OCI-M2 (cell line): ENCODE results near the gene ADCK2.
"Not testable (repeated sequence)": the region's sequence is repeated elsewhere in the genome, so short reads cannot be mapped to it uniquely, and the experiment has no call there.

ENCODE experiments used
- DNase-seq: peaks from one replicate; lab custom pipeline; 2025; ENCODE audit not compliant: unreplicated experiment; lab: John Stamatoyannopoulos, UW

Gene ADCK2

DNA sequence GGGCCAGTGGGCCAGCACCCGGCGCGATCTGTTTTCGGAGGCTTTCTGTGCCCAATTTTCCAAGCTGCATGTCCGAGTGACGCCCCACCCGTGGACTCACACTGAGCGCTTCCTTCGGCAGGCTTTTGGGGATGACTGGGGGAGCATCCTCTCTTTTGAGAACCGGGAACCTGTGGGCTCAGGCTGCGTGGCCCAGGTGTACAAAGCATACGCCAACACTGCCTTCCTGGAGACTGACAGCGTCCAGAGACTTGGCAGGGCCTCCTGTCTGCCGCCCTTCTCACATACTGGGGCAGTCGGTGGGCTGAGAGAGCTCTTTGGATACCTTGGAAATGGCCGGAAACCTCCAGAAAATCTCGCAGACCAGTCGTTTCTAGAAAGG lies 1.0 kb downstream of the ADCK2 start:
- DNase-seq: no peak

DNA sequence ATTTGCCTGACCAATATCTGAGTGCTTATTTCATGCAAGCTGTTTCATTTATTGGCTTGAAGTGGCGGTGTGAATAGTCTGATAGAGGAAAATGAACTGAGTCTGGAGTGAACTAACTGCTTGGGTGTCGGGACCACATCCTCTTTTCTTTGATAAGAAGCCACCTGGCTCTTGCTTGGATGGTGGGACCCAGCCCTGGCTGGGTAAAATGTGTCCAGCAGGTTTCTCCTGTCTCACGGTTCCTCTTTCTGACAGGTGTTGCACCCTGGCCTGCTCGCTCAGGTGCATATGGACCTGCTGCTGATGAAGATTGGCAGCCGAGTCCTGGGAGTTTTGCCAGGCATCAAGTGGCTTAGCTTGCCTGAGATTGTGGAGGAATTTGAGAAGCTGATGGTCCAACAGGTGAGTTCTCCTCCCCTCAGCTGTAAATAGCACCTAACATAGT lies 1.6 kb downstream of the ADCK2 start:
- DNase-seq: no peak

DNA sequence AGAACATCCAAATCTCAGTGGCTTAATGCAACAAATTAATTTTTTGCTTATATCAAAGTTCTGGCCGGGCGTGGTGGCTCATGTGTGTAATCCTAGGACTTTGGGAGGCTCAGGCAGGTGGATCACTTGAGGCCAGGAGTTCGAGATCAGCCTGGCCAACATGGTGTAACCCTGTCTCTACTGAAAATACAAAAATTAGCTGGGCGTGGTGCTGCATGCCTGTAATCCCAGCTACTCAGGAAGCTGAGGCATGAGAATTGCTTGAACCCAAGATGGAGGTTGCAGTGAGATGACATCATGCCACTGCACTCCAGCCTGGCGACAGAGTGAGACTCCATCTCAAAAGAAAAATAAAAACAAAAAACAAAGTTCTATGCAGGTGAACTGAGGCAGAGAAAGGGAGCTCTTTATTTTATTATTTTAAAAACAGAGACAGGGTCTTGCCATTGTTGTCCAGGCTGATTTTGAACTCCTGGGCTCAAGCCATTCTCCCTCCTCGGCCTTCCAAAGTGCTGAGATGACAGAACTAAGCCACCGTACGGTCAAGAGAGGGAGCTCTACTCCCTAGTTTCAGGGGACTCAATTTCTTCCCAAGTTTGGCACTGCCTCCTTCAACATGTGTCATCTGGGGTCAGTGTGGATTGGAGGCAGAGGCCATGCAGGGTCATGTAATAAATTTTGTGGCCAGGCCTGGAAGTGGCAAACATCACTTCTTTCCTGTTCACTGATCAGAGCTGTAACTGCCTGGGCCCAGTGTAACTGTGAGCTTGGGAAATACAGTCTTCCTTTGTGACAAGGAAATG lies 2.4 kb downstream of the ADCK2 start:
- DNase-seq: no peak

DNA sequence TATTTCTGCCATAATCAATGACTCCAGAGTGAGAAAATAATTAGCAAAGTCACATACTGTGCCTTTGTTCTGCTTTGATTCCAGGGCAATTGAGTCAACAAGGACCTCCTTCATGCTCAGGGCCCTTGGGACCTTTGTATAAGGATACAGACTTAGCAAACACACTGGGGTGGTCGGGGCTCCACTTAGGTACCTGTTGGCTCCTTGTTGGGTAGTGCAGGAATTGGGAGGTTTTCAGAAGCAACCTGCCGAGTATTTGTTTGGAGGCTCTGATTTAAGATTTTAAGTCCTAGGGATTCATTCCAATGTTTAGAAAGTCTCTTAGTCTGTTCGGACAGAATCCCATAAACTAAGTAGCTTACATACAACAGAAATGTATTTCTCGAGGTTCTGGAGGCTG lies 3.0 kb downstream of the ADCK2 start:
- DNase-seq: no peak

DNA sequence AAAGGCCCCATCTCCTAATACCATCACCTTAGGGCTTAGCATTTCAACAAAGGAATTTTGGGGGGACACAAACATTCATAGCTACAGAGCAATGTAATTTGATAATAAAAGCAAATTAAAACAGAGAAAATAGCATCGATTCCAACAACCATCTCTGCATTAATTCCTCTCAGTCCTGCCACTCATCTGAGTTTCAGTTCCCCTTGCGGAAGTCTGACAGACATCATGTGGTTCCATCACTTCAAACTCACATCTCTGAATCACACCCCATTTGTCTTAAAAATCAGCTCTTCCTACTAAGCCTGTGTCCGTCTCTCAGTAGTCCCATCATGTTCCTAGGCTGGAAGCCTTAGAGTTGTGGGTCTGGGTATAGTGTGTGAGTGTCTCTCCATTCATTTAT lies 3.6 kb downstream of the ADCK2 start:
- no peak for DNase-seq

DNA sequence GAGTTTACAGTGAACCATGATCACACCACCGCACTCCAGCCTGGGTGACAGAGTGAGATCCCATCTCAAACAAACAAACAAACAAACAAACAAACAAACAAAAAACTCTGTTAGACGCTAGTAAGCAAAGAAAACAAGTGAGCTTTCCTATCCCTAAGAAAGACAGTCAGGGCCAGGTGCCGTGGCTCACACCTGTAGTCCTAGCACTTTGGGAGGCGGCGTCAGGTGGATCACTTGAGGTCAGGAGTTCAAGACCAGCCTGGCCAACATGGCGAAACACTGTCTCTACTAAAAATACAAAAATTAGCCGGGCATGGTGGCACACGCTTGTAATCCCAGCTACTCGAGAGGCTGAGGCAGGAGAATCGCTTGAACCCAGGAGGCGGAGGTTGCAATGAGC lies 4.2 kb downstream of the ADCK2 start:
- not testable (repeated sequence) for DNase-seq

DNA sequence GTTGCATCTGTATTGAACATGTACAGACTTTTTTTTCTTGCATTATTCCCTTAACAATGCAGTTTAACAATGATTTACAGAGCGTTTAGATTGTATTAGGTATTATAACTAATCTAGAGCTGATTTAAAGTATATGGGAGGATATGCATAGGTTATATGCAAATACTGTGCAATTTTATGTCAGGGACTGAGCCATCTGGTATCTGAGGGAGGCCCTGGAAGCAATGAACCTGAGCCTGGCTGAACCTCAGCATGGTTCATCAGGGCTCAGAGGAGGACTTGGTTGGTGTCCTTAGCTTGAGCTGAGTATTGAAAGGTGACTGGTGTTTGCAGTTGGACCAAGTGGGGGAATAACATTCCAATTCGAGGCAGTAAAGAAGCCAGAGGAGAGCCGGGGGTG lies 4.8 kb downstream of the ADCK2 start:
- no peak for DNase-seq

DNA sequence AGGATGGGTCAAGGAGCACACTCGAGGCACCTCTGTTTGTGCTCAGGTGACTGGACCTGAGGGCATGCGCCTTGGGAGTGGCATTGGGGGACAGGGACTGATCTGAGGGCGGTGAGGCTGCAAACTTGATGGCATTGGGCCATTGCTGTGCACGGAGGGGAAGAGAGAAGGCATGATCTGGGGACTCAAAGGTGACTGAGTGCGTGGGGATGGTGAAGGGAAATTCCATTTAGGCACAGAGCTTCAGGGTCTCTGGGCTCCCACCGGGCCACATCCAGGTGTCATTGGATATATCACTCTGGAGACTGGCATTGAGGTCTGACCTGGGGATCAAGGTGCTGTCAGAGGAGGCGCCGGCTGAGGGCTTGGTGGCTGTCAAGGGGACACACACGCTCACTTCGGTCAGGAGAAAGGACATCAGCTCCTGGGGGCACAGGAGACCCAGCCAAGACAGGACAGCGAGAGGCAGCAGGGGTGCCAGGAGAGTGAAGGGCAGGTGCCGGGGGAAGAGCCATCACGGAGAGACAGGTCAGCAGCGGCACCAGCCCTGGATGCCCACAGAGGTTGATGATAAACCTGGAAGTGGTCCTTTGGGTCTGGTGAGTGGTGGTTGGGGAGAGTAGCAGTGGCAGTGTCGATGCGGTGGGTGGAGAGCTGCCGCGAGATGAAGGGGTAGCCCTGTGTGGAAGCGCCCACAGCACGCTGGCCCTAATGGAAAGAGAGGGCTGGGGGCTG lies 5.5 kb downstream of the ADCK2 start:
- DNase-seq: no peak

DNA sequence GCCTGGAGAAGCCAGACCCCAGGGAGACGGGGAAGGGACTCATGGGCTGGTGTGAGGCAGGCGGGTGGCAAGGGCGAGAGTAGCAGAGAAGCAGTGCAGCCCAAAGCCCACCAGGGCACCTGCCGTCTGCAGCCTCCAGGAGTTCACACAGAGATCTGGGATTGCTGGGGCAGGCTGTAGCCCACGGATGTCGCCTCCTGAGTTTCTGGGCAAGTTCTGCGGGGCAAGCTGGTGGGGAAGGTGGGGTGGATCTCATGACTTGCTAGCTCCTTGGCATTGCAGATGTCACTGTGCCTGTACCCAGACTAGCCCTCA lies 6.0 kb downstream of the ADCK2 start:
- no peak for DNase-seq

DNA sequence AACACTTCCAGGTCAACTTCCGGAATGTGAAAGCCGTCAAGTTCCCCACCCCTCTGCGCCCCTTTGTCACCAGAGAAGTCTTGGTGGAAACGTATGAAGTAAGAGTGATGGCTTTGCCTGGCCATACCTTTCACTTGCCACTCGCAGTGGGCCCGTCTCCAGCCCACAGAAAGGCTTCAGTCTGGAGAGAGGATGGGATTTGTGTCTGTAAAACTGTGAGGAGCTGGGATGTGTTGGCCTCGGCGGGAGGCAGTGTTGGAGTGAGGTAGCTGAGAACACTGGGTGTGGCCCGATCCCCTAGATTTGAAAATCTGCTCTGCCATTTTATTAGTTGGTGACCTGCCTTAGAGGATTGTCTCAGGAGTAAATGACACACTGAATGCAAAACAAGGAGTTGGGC lies 6.4 kb downstream of the ADCK2 start:
- no peak for DNase-seq

DNA sequence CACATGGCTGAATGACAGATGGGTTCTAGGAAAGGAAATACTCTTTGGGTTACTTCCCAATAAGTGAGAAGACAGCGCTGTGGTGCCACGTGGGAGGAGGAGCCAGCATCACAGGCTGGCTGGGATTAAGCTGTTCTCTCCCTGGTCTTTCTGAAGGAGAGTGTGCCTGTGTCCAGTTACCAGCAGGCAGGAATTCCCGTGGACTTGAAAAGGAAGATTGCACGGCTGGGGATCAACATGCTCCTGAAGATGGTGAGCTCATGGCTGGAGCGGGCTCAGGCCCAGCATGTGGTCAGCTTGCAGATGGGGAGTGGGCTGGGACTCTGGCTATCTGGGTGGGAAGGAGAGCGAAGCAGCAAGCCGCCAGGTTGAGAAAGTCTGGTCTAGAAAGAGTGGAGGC lies 8.1 kb downstream of the ADCK2 start:
- no peak for DNase-seq

DNA sequence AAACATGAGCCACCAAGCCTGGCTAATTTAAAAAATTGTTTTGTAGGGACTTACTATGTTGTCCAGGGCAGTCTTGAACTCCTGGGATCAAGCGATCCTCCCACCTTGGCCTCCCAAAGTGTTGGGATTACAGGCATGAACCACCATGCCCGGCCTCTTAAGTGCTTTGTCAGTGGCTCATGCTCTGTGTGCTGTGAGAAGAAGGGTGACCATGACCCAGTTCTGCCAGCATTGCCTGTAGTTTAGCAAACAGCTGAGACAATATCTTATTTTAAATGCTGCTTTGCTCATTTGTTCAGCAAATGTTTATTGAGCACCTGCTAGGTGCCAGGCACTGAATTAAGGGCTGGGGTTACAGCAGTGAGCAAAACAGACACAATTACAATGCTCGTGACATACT lies 9.0 kb downstream of the ADCK2 start:
- DNase-seq: no peak

DNA sequence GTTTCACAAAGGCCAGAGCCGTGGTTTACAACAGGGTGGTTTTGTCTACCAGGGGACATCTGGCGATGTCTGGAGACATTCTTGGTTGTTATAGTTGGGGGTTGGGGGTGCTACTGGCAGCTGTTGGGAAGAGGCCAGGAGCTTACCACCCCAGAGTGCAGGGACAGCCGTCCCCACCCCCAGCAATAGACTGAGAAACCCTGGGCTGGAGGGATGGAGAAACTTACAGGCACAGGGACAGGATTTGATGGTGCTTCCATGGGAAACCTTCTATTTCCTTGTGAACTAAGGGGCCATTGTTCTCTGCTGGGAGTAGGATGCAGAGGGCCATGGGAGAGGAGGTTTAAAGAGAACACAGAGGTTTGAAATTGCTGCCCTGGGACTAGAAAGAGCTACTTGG lies 10.9 kb downstream of the ADCK2 start:
- no peak for DNase-seq

DNA sequence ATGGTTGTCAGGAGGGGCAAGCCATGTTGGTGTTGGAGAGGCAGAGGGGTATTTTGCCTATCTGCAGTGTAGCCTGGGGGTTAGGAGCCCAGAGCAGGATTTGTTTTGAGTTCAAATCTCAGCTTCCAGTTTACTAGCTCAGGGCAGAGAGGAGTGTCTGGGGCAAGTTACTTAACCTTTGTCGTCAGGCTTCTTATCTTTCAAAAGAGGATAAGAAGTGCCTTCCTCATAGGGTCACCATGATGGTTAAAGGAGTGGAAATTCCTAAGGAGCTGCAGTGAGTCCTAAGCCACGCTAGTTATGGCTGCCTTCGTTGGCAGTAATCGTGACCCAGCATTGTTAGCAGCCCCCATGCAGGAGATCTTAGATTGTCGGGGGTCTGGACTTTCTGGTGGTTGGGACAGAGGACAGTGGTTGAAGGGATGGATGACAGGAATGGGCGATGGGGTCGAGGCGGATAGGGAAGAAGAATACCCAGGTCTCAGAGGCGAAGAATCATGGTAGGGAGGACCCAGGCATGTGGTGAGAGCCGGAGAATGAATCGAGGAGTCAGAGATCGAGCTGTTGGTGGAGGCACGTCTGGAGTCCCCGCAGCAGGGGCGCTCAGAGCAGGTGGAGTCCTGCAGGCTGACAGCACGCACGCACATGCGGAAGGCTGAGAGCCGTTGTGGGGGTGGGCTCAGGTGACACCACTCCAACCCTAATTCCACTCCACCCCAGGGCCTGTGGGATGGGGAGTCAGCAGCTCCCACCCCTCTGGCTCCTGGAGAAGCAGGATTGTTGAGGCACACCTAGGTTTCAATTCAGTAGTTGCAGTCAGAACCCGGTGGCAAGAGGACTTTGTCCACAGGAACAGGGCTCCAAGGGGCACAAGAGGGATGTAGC lies 11.6 kb downstream of the ADCK2 start:
- no peak for DNase-seq

DNA sequence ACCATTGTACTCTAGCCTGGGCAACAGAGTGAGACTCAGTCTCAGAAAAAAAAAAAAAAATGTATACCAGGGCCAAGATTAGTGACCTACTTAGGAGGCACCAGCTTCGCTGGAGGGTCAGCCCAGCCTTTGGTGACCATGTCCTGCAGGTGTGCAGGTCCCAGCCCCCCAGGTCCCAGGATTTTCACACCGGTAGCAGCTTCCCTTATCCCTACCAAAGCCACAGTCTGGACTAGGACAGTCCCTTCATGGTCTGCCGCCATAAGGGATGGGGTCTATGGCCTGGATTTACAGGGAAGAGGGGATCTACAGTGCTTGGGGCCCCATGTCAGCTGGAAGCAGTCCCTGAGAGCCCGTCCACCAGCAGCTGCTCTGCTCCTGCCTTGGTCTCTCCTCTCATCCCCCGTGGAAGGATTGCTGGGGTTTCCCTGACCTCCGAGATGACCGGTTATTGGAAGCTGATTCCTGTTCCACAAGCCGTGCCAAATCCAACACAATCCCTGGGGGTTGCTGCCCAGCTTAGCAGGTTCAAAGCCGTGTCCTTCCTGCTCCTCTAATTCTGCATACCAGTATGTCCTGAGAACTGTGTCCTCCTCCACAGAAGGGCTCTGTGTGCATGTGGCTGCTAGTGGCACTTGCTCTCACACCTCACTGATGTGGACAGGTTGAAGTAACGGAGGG lies 12.8 kb downstream of the ADCK2 start:
- DNase-seq: no peak

DNA sequence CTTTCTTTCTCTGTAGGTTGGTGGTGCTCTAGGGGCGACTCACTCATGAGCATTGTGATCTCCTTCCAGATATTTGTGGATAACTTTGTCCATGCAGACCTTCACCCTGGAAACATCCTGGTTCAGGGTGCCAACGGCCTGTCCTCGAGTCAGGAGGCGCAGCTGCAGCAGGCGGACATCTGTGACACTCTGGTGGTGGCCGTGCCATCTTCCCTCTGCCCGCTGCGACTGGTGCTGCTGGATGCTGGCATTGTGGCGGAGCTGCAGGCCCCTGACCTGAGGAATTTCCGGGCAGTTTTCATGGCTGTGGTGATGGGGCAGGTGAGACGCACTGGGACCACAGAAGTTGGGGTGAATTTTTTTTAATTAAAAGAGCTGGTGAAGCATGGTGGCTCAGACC lies 14.2 kb downstream of the ADCK2 start:
- DNase-seq: no peak

DNA sequence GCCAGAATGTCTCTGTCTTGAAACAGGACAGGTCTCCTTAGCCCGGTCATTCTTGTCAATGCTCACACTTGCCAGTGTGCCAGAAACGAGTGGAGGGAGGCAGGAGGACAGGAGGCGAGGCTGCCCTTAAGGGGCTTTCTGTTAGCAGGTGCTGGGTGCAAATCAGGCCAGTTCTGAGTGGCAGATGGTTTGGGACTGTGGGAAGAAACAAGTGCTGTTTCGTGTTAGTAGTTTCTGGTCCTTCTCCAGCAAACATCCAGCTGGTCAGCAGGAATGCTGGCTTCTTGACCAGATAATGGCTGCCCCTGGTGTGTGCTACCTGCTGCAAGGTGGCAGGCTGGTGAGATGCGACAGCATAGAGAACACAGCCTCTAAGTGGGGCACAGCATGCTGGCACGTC lies 15.6 kb downstream of the ADCK2 start:
- no peak for DNase-seq

DNA sequence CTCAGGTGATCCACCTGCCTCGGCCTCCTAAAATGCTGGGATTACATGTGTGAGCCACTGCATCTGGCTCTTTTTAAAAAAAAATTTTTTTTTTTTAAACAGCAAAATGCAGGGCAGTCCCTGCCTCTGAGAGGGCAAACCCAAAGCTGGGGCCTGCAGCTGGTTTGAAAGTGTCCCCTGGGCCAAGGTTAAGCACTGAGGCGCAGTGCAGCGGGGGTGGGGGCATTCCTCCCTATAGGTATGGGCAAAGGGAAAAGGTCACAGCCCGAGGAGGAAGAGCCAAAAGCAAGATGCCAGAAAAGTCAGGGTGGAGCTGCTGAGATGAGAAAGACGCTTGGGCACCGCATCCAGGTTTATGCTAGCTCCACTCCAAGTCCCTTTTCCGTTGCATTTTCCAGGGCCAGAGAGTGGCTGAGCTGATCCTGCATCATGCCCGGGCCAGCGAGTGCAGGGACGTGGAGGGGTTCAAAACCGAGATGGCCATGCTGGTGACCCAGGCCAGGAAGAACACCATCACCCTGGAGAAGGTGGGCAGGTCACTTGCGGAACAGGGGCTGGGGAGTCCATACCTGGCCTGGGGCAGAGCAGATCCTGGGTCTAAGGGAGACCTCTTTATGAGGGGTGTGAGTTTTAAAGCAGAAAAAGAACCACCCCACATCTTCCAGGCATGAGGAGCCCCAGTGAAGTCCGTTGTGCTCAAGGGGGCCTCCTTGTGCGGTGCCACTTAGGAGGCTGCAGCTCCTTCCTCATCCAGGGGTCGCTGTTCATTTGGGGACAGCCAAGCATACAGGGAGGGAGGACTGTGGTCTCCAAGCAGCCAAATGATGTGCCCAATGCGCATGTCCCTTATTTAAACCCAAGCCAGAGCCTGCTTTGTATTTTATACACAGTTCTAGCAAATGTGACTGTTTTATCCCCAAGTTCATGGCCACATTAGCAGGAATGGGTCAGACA lies 16.7 kb downstream of the ADCK2 start:
- DNase-seq: no peak

DNA sequence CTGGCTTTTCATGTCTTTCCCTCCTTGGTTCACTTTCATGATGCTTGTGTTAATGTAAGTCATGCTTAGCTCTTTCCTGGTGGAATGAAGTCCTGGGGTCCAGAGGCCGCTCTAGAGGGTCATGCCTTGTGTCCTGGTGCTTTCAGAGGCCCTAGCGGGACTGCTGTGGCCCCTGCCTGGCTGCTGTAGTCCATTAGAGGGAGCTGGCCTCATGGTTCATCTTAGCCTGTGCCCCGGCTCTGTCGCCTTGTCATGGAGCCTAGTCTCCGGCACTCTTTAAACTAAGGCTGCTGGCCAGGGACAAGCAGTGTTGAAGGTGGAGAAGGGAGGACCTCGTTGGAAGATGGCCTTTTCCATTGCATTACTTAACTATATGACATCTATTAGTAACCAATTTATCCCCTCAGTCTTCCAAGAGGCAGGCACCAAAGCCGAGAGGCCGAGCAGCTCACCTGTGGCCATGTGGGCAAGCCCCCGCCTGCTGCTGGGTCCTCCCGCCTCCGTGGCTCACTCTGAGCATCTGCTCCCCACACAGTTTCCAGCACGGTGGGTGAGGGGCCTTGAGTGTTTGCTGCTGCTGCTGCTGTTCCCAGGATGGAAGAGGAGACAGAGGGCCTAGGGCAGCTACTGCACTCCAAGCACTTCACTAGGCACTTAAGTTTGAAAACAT lies 18.8 kb downstream of the ADCK2 start:
- DNase-seq: no peak

DNA sequence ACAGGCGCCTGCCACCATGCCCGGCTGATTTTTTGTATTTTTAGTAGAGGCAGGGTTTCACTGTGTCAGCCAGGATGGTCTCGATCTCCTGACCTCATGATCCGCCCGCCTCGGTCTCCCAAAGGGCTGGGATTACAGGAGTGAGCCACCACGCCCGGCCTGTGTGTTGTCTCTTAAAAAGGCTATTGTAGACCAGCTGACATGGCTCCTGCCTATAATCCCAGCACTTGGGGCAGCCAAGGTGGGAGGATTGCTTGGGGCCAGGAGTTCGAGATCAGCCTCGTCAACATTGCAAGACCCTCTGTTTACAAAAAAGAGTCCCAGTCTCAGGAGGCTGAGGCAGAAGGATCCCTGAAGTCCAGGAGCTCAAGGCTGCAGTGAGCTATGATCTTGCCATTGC lies 21.1 kb downstream of the ADCK2 start:
- not testable (repeated sequence) for DNase-seq
